ENCODE measurements around the gene CCDC144A.
"Not testable (repeated sequence)": the region's sequence is repeated elsewhere in the genome, so short reads cannot be mapped to it uniquely, and the experiment has no call there.

The CCDC144A gene

DNA sequence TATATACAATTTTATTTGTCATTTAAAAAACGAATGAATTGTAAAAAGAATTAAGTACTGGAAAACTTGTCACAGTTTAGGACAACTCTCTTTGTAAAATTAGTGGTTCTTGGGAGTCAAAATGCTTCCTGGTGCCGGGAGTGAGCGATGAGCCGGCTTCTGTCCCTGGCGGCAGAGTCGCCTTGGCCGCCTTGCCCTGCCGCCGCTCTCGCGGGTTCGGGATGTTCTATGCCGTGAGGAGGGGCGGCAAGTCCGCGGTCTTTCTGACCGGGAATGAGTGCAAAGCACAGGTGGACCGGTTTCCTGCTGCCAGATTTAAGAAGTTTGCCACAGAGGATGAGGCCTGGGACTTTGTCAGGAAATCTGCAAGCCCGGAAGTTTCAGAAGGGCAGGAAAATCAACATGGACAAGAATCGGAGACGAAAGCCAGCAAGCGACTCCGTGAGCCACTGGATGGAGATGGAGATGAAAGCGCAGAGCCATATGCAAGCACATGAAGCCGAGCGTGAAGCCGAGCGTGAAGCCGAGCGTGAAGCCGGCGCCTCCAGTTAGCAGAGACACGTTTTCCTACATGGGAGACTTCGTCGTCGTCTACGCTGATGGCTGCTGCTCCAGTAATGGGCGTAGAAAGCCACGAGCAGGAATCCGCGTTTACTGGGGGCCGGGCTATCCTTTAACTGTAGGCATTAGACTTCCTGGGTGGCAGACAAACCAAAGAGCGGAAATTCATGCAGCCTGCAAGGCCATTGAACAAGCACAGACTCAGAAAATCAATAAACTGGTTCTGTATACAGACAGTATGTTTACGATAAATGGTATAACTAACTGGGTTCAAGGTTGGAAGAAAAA, 6.5 kb upstream of the CCDC144A start:
- H3K9me3 ChIP-seq (ENCODE audit: control insufficient read depth, insufficient read depth, low read length); H3K4me3 ChIP-seq (ENCODE audit: low read depth, low read length); H3K36me3 ChIP-seq (ENCODE audit: control insufficient read depth, insufficient read depth, low read length); H3K27me3 ChIP-seq (ENCODE audit: control insufficient read depth, insufficient read depth, low read length); H3K9ac ChIP-seq (ENCODE audit: low read depth, low read length); H3K27ac ChIP-seq (ENCODE audit: low read depth, low read length): not testable (repeated sequence)
- peaks cover 15% of the 10 kb centered on the region; the same call in 1 of the 2 replicates for H3K4me1 ChIP-seq (ENCODE audit: control insufficient read depth, insufficient read depth, low read length)

GRCh38 chr17:16686019-16686418, 4.0 kb upstream of the CCDC144A start:
- H3K9me3 ChIP-seq (ENCODE audit: control insufficient read depth, insufficient read depth, low read length); H3K27me3 ChIP-seq (ENCODE audit: control insufficient read depth, insufficient read depth, low read length); H3K27ac ChIP-seq (ENCODE audit: low read depth, low read length); H3K4me3 ChIP-seq (ENCODE audit: low read depth, low read length); H3K9ac ChIP-seq (ENCODE audit: low read depth, low read length); H3K36me3 ChIP-seq (ENCODE audit: control insufficient read depth, insufficient read depth, low read length): not testable (repeated sequence)
- H3K4me1 ChIP-seq (ENCODE audit: control insufficient read depth, insufficient read depth, low read length), result peaks cover 15% of the 10 kb centered on the region; the same call in 1 of the 2 replicates

DNA sequence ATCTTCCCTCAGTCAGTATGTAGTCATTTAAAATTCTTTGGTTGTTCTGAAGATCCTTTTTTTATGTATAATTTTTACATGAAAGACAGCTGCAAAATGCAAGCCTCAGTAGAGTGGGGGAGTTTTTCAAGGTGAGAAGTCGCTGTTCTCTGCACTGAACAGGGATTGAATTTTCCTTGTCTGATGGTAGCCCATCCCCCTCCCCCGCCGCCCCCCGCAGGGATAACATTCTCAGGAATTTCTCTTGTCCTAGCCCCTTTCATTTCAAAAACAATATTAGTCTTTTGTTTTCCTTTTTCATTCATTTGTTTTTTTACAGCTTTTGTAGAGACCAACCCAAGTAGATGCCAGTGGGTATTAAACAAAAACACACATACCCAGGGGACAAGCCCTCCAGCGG, 2.9 kb upstream of the CCDC144A start:
- H3K9ac ChIP-seq (ENCODE audit: low read depth, low read length); H3K36me3 ChIP-seq (ENCODE audit: control insufficient read depth, insufficient read depth, low read length); H3K27me3 ChIP-seq (ENCODE audit: control insufficient read depth, insufficient read depth, low read length); H3K4me3 ChIP-seq (ENCODE audit: low read depth, low read length); H3K9me3 ChIP-seq (ENCODE audit: control insufficient read depth, insufficient read depth, low read length): not testable (repeated sequence)
- Histone ChIP-seq H3K27ac (ENCODE audit: low read depth, low read length) (peak overlapping the region; percentile 73), H3K4me1 (ENCODE audit: control insufficient read depth, insufficient read depth, low read length) (peaks cover 15% of the 10 kb centered on the region; the same call in 1 of the 2 replicates)

DNA sequence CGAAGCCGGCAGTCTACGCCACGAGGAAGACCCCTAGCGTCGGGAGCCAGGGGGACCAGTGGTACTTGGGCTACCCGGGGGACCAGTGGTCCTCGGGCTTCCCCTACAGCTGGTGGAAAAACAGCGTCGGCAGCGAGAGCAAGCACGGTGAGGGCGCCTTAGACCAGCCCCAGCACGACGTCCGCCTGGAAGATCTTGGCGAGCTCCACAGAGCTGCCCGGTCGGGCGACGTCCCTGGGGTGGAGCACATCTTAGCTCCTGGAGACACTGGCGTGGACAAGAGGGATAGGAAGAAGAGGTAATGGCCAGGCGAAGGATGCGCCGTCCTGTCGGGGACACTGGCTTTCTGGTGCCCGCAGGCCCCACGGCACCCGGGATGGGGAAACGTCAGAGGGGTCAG, 406 bp downstream of the CCDC144A start:
- H3K9me3 ChIP-seq (ENCODE audit: control insufficient read depth, insufficient read depth, low read length); H3K4me3 ChIP-seq (ENCODE audit: low read depth, low read length); H3K36me3 ChIP-seq (ENCODE audit: control insufficient read depth, insufficient read depth, low read length); H3K27me3 ChIP-seq (ENCODE audit: control insufficient read depth, insufficient read depth, low read length); H3K9ac ChIP-seq (ENCODE audit: low read depth, low read length); H3K27ac ChIP-seq (ENCODE audit: low read depth, low read length): not testable (repeated sequence)
- peaks cover 12% of the 10 kb centered on the region; the same call in 1 of the 2 replicates for H3K4me1 ChIP-seq (ENCODE audit: control insufficient read depth, insufficient read depth, low read length)

- not testable (repeated sequence) for H3K27me3 ChIP-seq (ENCODE audit: control insufficient read depth, insufficient read depth, low read length); H3K27ac ChIP-seq (ENCODE audit: low read depth, low read length); H3K4me1 ChIP-seq (ENCODE audit: control insufficient read depth, insufficient read depth, low read length); H3K36me3 ChIP-seq (ENCODE audit: control insufficient read depth, insufficient read depth, low read length); H3K9ac ChIP-seq (ENCODE audit: low read depth, low read length); H3K9me3 ChIP-seq (ENCODE audit: control insufficient read depth, insufficient read depth, low read length); H3K4me3 ChIP-seq (ENCODE audit: low read depth, low read length)
These were observed 7.6 kb downstream of the CCDC144A start for GRCh38 chr17:16697603-16698002.

- not testable (repeated sequence) for H3K27me3 ChIP-seq (ENCODE audit: control insufficient read depth, insufficient read depth, low read length); H3K9ac ChIP-seq (ENCODE audit: low read depth, low read length); H3K9me3 ChIP-seq (ENCODE audit: control insufficient read depth, insufficient read depth, low read length); H3K27ac ChIP-seq (ENCODE audit: low read depth, low read length); H3K36me3 ChIP-seq (ENCODE audit: control insufficient read depth, insufficient read depth, low read length); H3K4me1 ChIP-seq (ENCODE audit: control insufficient read depth, insufficient read depth, low read length)
- H3K4me3 ChIP-seq (ENCODE audit: low read depth, low read length), result peak overlapping the region; percentile 46
These were observed 55.6 kb downstream of the CCDC144A start for GRCh38 chr17:16745492-16746203.

DNA sequence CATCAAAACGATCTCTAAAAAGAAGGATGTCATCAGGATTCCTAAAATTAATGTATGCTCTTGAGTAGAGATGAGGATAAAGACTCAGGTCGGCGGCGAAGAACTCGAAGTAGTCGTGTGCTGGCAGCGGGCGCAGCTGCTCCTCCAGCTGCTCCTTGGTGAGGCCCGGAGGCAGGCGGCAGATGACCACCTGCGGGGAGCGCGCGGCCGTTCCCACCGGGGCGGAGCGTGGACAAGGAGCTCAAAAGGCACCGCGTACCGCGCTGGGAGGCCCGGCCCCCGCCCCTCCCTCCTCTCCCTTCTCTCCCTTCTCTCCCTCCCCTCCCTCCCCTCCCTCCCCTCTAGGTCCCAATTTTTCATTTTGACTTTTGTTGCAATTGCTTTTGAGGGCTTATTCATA, 56.5 kb downstream of the CCDC144A start:
- not testable (repeated sequence) for H3K9ac ChIP-seq (ENCODE audit: low read depth, low read length); H3K36me3 ChIP-seq (ENCODE audit: control insufficient read depth, insufficient read depth, low read length); H3K4me3 ChIP-seq (ENCODE audit: low read depth, low read length); H3K27ac ChIP-seq (ENCODE audit: low read depth, low read length); H3K9me3 ChIP-seq (ENCODE audit: control insufficient read depth, insufficient read depth, low read length); H3K4me1 ChIP-seq (ENCODE audit: control insufficient read depth, insufficient read depth, low read length); H3K27me3 ChIP-seq (ENCODE audit: control insufficient read depth, insufficient read depth, low read length)

- not testable (repeated sequence) for H3K9ac ChIP-seq (ENCODE audit: low read depth, low read length); H3K27ac ChIP-seq (ENCODE audit: low read depth, low read length); H3K4me3 ChIP-seq (ENCODE audit: low read depth, low read length); H3K4me1 ChIP-seq (ENCODE audit: control insufficient read depth, insufficient read depth, low read length); H3K9me3 ChIP-seq (ENCODE audit: control insufficient read depth, insufficient read depth, low read length); H3K27me3 ChIP-seq (ENCODE audit: control insufficient read depth, insufficient read depth, low read length); H3K36me3 ChIP-seq (ENCODE audit: control insufficient read depth, insufficient read depth, low read length)
These were observed 60.5 kb downstream of the CCDC144A start for GRCh38 chr17:16750515-16750914.

DNA sequence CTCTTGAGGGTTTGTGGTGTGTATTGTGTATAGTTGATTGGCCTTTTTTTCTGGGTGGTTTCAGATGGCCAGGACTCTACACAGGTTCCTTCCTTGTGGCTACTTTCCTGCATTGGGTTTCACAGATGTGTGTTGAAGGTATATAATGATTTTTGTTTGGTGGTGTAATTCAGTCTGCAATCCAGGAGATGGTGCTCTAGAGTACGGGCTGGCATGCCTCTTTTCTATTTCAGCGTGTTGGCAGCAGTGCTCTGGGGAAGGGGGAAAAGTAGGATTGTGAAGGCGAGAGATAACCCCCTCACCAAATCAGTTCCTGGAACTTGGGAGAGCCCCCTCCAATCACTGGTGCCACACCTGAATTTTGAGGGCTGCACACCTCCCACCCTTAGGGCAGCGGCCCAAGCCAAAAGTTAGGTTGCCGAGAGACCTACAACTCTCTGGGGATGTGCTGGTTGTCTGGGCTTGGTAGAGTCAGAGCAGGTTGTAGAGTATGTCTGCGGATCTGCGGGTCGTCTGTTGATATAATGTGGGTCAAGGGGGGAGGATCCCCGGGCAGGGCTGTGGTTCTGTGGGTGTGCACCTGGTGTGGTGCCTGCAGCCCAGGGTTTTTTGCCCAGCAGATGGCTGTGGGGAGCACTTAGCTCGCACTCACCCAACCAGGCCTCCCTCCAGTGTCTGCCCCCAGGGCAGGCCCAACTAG, 61.3 kb downstream of the CCDC144A start:
- not testable (repeated sequence) for H3K27me3 ChIP-seq (ENCODE audit: control insufficient read depth, insufficient read depth, low read length); H3K27ac ChIP-seq (ENCODE audit: low read depth, low read length); H3K9me3 ChIP-seq (ENCODE audit: control insufficient read depth, insufficient read depth, low read length); H3K36me3 ChIP-seq (ENCODE audit: control insufficient read depth, insufficient read depth, low read length); H3K9ac ChIP-seq (ENCODE audit: low read depth, low read length); H3K4me1 ChIP-seq (ENCODE audit: control insufficient read depth, insufficient read depth, low read length); H3K4me3 ChIP-seq (ENCODE audit: low read depth, low read length)

- not testable (repeated sequence) for H3K9me3 ChIP-seq (ENCODE audit: control insufficient read depth, insufficient read depth, low read length); H3K4me3 ChIP-seq (ENCODE audit: low read depth, low read length); H3K27me3 ChIP-seq (ENCODE audit: control insufficient read depth, insufficient read depth, low read length); H3K36me3 ChIP-seq (ENCODE audit: control insufficient read depth, insufficient read depth, low read length); H3K4me1 ChIP-seq (ENCODE audit: control insufficient read depth, insufficient read depth, low read length); H3K9ac ChIP-seq (ENCODE audit: low read depth, low read length); H3K27ac ChIP-seq (ENCODE audit: low read depth, low read length)
These were observed 61.9 kb downstream of the CCDC144A start for GRCh38 chr17:16751924-16752287.

DNA sequence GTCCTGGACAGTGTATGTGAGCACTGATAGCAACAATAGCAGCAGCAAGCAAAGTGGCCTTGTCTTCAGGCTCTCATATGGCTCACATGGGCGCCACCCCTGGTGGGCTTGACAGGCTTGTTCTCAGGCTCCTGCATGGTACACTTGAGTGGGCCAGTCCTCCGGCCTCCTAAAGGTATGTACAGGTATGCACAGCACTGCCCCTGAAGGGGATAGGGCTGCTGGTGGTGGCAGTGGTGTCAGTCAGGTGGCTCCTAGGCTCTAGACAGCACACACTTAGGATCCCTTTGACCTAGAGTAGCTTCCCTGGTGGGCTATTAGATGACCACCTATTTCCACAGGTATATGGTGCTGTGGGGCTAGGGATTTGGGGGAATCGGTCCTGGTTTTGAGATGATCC, 67.5 kb downstream of the CCDC144A start:
- H3K4me1 ChIP-seq (ENCODE audit: control insufficient read depth, insufficient read depth, low read length); H3K4me3 ChIP-seq (ENCODE audit: low read depth, low read length); H3K9ac ChIP-seq (ENCODE audit: low read depth, low read length); H3K27me3 ChIP-seq (ENCODE audit: control insufficient read depth, insufficient read depth, low read length); H3K27ac ChIP-seq (ENCODE audit: low read depth, low read length); H3K9me3 ChIP-seq (ENCODE audit: control insufficient read depth, insufficient read depth, low read length); H3K36me3 ChIP-seq (ENCODE audit: control insufficient read depth, insufficient read depth, low read length): not testable (repeated sequence)
